Stomach (tissue), 9 donors: ENCODE results near the gene CCDC83. TPM values are rescaled to one million over a fixed set of nuclear protein-coding genes. Genes with fewer than 3 reads are reported as not detected.

Source experiments
- DNase-seq, 2 donors: peaks; one replicate each; pipeline versions ENCODE4 v3.0.0 to v3.0.0-alpha.2; 2013 to 2019
- H3K27ac ChIP-seq, 5 donors: fragments of 200-600 bp in 4 of 5; sonication (generic) in 4 of 5; one replicate each; pipeline ENCODE4 v1.5.1; 2013 to 2019; ENCODE audit warnings: mild to moderate bottlenecking in 1 of 5, moderate library complexity in 1 of 5
- H3K27me3 ChIP-seq, 3 donors: fragments of 200-600 bp; sonication (generic); one replicate each; pipeline ENCODE4 v1.5.1; 2017 to 2019; ENCODE audit warnings: mixed run types in 1 of 3
- H3K36me3 ChIP-seq, 4 donors: fragments of 200-600 bp; sonication (generic); 1 replicate in 3 of 4; 2 replicates in 1 of 4; pipeline ENCODE4 v1.5.1; 2016 to 2019
- H3K4me1 ChIP-seq, 4 donors: fragments of 200-600 bp; sonication (generic); one replicate each; pipeline ENCODE4 v1.5.1; 2016 to 2019
- H3K4me3 ChIP-seq, 4 donors: fragments of 200-600 bp; sonication (generic) in 3 of 4; one replicate each; pipeline ENCODE4 v1.5.1; 2016 to 2019; ENCODE audit warnings: mild to moderate bottlenecking in 1 of 4
- H3K9me3 ChIP-seq, 4 donors: fragments of 200-600 bp; sonication (generic); one replicate each; pipeline ENCODE4 v1.5.1; 2016 to 2019
- EP300 ChIP-seq: sonication (generic); formaldehyde crosslinking; IDR thresholded peaks from one replicate; pipeline ENCODE4 v1.6.1; 2017; ENCODE audit warnings: antibody characterized with exemption
- POLR2A ChIP-seq, 4 donors: fragments of 450-650 bp; IDR thresholded peaks; one replicate each; pipeline ENCODE4 v1.6.1; 2016; ENCODE audit warnings: antibody characterized with exemption in 4 of 4, control low read depth in 2 of 4, mild to moderate bottlenecking in 1 of 4, moderate library complexity in 1 of 4
- POLR2AphosphoS5 ChIP-seq, 3 donors: sonication (generic); formaldehyde crosslinking; IDR thresholded peaks; one replicate each; pipeline ENCODE4 v1.6.1; 2016; ENCODE audit warnings: antibody characterized with exemption in 3 of 3
- WGBS, 5 donors: extraction: QIAGEN DNeasy Blood & Tissue Kit in 3 of 5; methylation state at CpG; one replicate each; pipeline versions ENCODE4 v1.1.5 to v1.1.7; 2013 to 2018; 5-methylcytosine and 5-hydroxymethylcytosine counted together
- intact Hi-C: fragments of 100-400 bp; cut with DNase I; formaldehyde crosslinking; loops from one replicate; pipeline ENCODE4 v1.15.1; 2023; ENCODE audit warnings: low total_unique reads
- polyA plus RNA-seq, 3 donors: library from polyadenylated mRNA; stranded (reverse); fragments of 200-250 nt; gene quantifications; one replicate each; pipeline ENCODE4 v1.2.3, GENCODE V29; 2013
- total RNA-seq, 5 donors: library from RNA; depleted of rRNA; stranded (reverse); fragments of >200 nt; gene quantifications; one replicate each; pipeline versions ENCODE4 v1.1.0 to v1.2.3, GENCODE V29; 2014 to 2016
- TF ChIP-seq, protein P1 (sequence below), 7 experiments: fragments of 450-650 bp in 4 of 7; fragments of 200-600 bp in 3 of 7; sonication (generic) in 3 of 7; IDR thresholded peaks; one replicate each; pipeline ENCODE4 v1.5.1; 2016 to 2019; ENCODE audit warnings: antibody characterized with exemption in 7 of 7, control low read depth in 2 of 7, mild to moderate bottlenecking in 1 of 7
- donor health status: healthy with polysubstance abuse.
- donor health status: Bipolar disorder and iron deficiency.
- donor health status: healthy.

Gene CCDC83
- total and polyA plus RNA-seq, 8 donors, result 0.45 to 2.6 TPM; not detected in 6

DNA sequence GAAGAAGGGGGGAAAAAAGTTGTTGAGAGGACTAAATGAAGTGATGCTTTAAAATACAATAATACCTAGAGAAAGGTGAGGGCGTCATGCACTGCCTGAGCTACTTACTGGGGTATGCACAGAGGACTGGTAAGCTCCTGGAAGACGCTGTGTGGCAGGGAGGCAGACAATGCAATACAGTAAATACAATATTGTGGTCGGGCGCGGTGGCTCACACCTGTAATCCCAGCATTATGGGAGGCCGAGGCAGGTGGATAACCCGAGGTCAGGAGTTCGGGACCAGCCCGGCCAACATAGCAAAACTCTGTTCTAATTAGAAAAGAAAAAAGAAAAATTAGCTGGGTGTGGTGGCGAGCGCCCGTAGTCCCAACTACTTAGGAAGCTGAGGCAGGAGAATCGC lies 43.6 kb upstream of the CCDC83 start:
- Histone ChIP-seq H3K27me3 (no peaks in the 10 kb centered on the region), H3K36me3 (no peaks in the 10 kb centered on the region), H3K9me3 (no peaks in the 10 kb centered on the region), H3K27ac (peak overlapping the region in 4 of 5 donors; percentile 74 to 81 (median 78)), H3K4me3 (peak overlapping the region; percentile 55 to 72 (median 60)), H3K4me1 (peaks cover 0 to 48% (median 31%) of the 10 kb centered on the region in 4 donors)
- WGBS, 5 donors, result 77 to 85% (median 82%) methylated on average over 13 of the region's 13 CpGs
- TF ChIP-seq POLR2AphosphoS5 (IDR thresholded peaks at IDR 0.05), result no peak
- no peak for TF ChIP-seq POLR2A (IDR thresholded peaks at IDR 0.05)
- no peak for TF ChIP-seq EP300
- TF ChIP-seq, protein P1, sequence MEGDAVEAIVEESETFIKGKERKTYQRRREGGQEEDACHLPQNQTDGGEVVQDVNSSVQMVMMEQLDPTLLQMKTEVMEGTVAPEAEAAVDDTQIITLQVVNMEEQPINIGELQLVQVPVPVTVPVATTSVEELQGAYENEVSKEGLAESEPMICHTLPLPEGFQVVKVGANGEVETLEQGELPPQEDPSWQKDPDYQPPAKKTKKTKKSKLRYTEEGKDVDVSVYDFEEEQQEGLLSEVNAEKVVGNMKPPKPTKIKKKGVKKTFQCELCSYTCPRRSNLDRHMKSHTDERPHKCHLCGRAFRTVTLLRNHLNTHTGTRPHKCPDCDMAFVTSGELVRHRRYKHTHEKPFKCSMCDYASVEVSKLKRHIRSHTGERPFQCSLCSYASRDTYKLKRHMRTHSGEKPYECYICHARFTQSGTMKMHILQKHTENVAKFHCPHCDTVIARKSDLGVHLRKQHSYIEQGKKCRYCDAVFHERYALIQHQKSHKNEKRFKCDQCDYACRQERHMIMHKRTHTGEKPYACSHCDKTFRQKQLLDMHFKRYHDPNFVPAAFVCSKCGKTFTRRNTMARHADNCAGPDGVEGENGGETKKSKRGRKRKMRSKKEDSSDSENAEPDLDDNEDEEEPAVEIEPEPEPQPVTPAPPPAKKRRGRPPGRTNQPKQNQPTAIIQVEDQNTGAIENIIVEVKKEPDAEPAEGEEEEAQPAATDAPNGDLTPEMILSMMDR (IDR thresholded peaks at IDR 0.05), result no peak
- DNase-seq, result no peak
- intact Hi-C loops, result no loop called here

DNA sequence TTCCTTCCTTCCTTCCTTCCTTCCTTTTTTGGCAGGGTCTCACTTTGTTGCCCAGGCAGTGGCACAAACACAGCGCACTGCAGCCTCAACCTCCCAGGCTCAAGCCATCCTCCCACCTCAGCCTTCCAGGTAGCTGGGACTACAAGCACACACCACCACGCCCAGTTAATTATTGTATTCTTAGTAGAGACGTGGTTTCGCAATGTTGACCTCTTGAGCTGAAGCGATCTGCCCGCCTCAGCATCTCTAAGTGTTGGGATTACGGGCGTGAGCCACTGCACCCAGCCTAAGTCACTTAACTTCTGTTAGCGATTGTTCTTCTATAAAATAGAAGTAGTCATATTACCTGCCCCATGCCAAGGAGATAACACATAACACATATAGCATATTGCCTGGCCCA lies 41.5 kb upstream of the CCDC83 start:
- TF ChIP-seq, protein P1 (IDR thresholded peaks at IDR 0.05), result no peak
- TF ChIP-seq POLR2AphosphoS5 (IDR thresholded peaks at IDR 0.05), result peak in 1 of 3 donors; percentile 59
- peak overlapping the region; percentile 42 to 69 (median 54) for H3K27ac ChIP-seq
- DNase-seq, result peak; percentile 57 to 79
- peaks cover 0 to 37% (median 30%) of the 10 kb centered on the region in 4 donors for H3K4me1 ChIP-seq
- WGBS, 5 donors, result 68 to 81% (median 74%) methylated on average over 9 of the region's 9 CpGs
- no peak overlapping the region for H3K4me3 ChIP-seq
- intact Hi-C loops, result no loop called here
- no peaks in the 10 kb centered on the region for H3K27me3 ChIP-seq
- no peaks in the 10 kb centered on the region for H3K9me3 ChIP-seq
- no peaks in the 10 kb centered on the region for H3K36me3 ChIP-seq

DNA sequence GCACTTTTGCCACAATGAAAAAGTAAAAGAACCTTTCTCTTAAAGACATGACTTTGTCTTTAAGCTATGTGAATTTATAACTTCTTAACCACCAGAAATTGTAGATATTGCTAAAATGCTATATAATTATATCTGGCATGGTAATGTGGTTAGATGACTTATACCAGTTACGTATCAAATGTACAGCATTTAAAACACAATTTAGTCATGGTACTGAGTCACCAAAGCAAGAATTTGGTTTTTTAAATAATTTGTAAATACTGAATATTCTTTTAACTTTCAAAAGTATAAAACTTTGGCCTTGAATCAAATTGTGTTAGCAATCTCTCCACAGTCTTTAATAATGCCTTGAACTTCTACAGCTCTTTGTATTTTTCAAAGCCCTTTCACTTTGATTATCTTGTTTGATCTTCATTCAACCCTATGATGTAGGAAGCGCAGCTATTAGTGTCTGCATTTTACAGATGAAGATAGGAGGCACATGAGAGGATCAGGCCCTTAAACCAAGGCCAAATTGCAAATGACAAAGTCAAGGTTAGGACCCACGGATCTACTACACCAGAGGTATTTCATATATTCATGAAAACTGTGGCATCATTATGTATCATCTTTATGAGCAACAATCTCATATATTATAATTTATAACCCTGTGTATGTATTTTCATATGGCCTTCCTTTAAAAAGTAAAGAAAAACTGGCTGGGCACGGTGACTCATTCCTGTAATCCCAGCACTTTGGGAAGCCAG lies 39.8 kb upstream of the CCDC83 start:
- intact Hi-C loops, result no loop called here
- H3K36me3 ChIP-seq, result no peaks in the 10 kb centered on the region
- H3K27ac ChIP-seq, result peak overlapping the region in 3 of 5 donors; percentile 54 to 69 (median 62)
- H3K9me3 ChIP-seq, result no peaks in the 10 kb centered on the region
- H3K4me3 ChIP-seq, result no peak overlapping the region
- H3K4me1 ChIP-seq, result peaks cover 0 to 27% (median 16%) of the 10 kb centered on the region in 4 donors
- whole genome bisulfite sequencing, 5 donors, result 74 to 87% (median 81%) methylated on average over 4 of the region's 4 CpGs
- H3K27me3 ChIP-seq, result no peaks in the 10 kb centered on the region
- no peak for DNase-seq
- no peak for TF ChIP-seq EP300
- TF ChIP-seq, protein P1 (IDR thresholded peaks at IDR 0.05), result no peak
- TF ChIP-seq POLR2AphosphoS5 (IDR thresholded peaks at IDR 0.05), result no peak
- TF ChIP-seq POLR2A (IDR thresholded peaks at IDR 0.05), result no peak

DNA sequence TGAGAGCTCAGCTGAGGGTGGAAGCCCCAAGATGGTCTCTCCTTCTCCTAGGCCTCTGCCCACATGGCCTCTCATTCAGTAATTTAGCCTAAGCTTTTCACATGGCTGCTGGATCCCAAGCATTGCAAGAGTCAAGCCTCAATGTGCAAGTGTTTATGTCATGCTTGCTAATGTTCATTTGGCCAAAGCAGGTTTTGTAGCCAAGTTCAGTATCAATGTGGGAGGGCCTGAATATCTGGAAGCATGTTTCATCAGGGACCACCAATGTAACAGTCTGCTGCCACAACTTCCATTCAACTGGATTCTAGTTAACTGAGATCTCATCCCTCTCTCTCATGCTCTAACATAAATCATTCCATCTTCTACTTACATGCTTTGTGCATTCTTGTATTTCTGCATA lies 35.7 kb upstream of the CCDC83 start:
- no peak for DNase-seq
- Histone ChIP-seq H3K9me3 (no peaks in the 10 kb centered on the region), H3K27ac (no peak overlapping the region), H3K36me3 (no peaks in the 10 kb centered on the region), H3K4me1 (peaks cover 0 to 18% (median 8%) of the 10 kb centered on the region in 4 donors), H3K4me3 (no peak overlapping the region), H3K27me3 (no peaks in the 10 kb centered on the region)
- intact Hi-C loops, result no loop called here
- TF ChIP-seq EP300 (no peak), POLR2AphosphoS5 (IDR thresholded peaks at IDR 0.05) (no peak), POLR2A (IDR thresholded peaks at IDR 0.05) (no peak)
- TF ChIP-seq, protein P1 (IDR thresholded peaks at IDR 0.05), result no peak
